HEK293 (cell line): ENCODE measurements around the gene TUBB3.

Experiments used
- KLF9 ChIP-seq: fragments of 450-650 bp; formaldehyde crosslinking; IDR thresholded peaks from 2 replicates; pipeline ENCODE4 v1.5.1; 2016; ENCODE audit warnings: missing biosample characterization, missing genetic modification characterization, low read depth
- OSR2 ChIP-seq: fragments of 450-650 bp; formaldehyde crosslinking; IDR thresholded peaks from 2 replicates; pipeline ENCODE4 v1.5.1; 2016; ENCODE audit warnings: missing biosample characterization, missing genetic modification characterization
- PRDM10 ChIP-seq: fragments of 450-650 bp; formaldehyde crosslinking; IDR thresholded peaks from 2 replicates; pipeline ENCODE4 v1.5.1; 2016; ENCODE audit warnings: missing biosample characterization, missing genetic modification characterization
- ZBTB7A ChIP-seq: fragments of 450-650 bp; formaldehyde crosslinking; IDR thresholded peaks from 2 replicates; pipeline ENCODE4 v1.5.1; 2016; ENCODE audit warnings: low read depth, missing biosample characterization, missing genetic modification characterization
- ZFHX2 ChIP-seq: fragments of 450-650 bp; formaldehyde crosslinking; conservative IDR thresholded peaks from 2 replicates; pipeline ENCODE4 v1.5.1; 2016; ENCODE audit warnings: missing biosample characterization, missing genetic modification characterization
- ZNF24 ChIP-seq: fragments of 450-650 bp; formaldehyde crosslinking; IDR thresholded peaks from 2 replicates; pipeline ENCODE4 v1.5.1; 2016; ENCODE audit warnings: missing biosample characterization, missing genetic modification characterization
- ZNF433 ChIP-seq: fragments of 450-650 bp; formaldehyde crosslinking; IDR thresholded peaks from 2 replicates; pipeline ENCODE4 v1.5.1; 2016; ENCODE audit warnings: missing biosample characterization, missing genetic modification characterization, low read depth
- ZNF530 ChIP-seq: fragments of 450-650 bp; formaldehyde crosslinking; IDR thresholded peaks from 2 replicates; pipeline ENCODE4 v1.5.1; 2016; ENCODE audit warnings: low read depth, missing biosample characterization, missing genetic modification characterization
- ZXDB ChIP-seq: fragments of 450-650 bp; formaldehyde crosslinking; IDR thresholded peaks from 2 replicates; pipeline ENCODE4 v1.5.1; 2016; ENCODE audit warnings: missing biosample characterization, missing genetic modification characterization
- TF ChIP-seq, protein P1 (sequence below): fragments of 450-650 bp; formaldehyde crosslinking; IDR thresholded peaks from 2 replicates; pipeline ENCODE4 v1.5.1; 2016; ENCODE audit warnings: missing biosample characterization, missing genetic modification characterization
- TF ChIP-seq, protein P2 (sequence below): fragments of 450-650 bp; formaldehyde crosslinking; IDR thresholded peaks from 2 replicates; pipeline ENCODE4 v1.5.1; 2016; ENCODE audit warnings: missing biosample characterization, missing genetic modification characterization
- TF ChIP-seq, protein P3 (sequence below): fragments of 450-650 bp; formaldehyde crosslinking; IDR thresholded peaks from 2 replicates; pipeline ENCODE4 v1.5.1; 2016; ENCODE audit warnings: missing biosample characterization, missing genetic modification characterization
- TF ChIP-seq, protein P4 (sequence below): fragments of 450-650 bp; formaldehyde crosslinking; IDR thresholded peaks from 2 replicates; pipeline ENCODE4 v1.5.1; 2016; ENCODE audit warnings: missing biosample characterization, missing genetic modification characterization

Gene TUBB3

DNA sequence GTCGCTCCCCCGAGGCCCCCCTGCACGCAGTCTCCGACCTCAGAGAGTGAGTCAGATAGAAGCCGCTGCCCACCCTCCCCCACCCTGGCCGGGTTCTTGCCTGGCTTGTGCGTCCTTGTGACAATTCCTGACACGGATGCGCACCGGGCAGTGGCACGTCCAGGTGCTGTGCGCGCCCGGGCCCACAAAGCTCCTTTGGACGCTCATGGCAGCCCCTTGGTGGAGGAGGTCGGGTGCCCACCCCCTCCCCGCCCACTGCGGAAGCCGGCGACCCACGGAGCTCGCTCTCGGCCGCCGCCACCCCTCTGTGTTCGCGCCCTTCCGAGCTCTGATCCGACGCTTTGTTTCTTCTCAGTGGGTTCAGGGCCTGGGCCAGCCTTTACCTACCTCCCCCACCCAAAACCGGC is 662 bp upstream of the TUBB3 start (continued):
- TF ChIP-seq ZNF530 (tag by site-specific recombination) (no peak), ZBTB7A (tag by site-specific recombination) (no peak), ZNF433 (tag by site-specific recombination) (no peak), ZFHX2 (peak; percentile 72), OSR2 (tag by site-specific recombination) (no peak), PRDM10 (tag by site-specific recombination) (0 out of 2 replicates have a peak, but pooled peaks have one; percentile 30), ZNF24 (tag by site-specific recombination) (no peak), ZXDB (tag by site-specific recombination) (0 out of 2 replicates have a peak, but pooled peaks have one; percentile 51), KLF9 (tag by site-specific recombination) (peak; percentile 62; the same call in 1 of the 2 replicates)
- TF ChIP-seq, protein P1, sequence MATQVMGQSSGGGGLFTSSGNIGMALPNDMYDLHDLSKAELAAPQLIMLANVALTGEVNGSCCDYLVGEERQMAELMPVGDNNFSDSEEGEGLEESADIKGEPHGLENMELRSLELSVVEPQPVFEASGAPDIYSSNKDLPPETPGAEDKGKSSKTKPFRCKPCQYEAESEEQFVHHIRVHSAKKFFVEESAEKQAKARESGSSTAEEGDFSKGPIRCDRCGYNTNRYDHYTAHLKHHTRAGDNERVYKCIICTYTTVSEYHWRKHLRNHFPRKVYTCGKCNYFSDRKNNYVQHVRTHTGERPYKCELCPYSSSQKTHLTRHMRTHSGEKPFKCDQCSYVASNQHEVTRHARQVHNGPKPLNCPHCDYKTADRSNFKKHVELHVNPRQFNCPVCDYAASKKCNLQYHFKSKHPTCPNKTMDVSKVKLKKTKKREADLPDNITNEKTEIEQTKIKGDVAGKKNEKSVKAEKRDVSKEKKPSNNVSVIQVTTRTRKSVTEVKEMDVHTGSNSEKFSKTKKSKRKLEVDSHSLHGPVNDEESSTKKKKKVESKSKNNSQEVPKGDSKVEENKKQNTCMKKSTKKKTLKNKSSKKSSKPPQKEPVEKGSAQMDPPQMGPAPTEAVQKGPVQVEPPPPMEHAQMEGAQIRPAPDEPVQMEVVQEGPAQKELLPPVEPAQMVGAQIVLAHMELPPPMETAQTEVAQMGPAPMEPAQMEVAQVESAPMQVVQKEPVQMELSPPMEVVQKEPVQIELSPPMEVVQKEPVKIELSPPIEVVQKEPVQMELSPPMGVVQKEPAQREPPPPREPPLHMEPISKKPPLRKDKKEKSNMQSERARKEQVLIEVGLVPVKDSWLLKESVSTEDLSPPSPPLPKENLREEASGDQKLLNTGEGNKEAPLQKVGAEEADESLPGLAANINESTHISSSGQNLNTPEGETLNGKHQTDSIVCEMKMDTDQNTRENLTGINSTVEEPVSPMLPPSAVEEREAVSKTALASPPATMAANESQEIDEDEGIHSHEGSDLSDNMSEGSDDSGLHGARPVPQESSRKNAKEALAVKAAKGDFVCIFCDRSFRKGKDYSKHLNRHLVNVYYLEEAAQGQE (tag by site-specific recombination): no peak
- TF ChIP-seq, protein P2, sequence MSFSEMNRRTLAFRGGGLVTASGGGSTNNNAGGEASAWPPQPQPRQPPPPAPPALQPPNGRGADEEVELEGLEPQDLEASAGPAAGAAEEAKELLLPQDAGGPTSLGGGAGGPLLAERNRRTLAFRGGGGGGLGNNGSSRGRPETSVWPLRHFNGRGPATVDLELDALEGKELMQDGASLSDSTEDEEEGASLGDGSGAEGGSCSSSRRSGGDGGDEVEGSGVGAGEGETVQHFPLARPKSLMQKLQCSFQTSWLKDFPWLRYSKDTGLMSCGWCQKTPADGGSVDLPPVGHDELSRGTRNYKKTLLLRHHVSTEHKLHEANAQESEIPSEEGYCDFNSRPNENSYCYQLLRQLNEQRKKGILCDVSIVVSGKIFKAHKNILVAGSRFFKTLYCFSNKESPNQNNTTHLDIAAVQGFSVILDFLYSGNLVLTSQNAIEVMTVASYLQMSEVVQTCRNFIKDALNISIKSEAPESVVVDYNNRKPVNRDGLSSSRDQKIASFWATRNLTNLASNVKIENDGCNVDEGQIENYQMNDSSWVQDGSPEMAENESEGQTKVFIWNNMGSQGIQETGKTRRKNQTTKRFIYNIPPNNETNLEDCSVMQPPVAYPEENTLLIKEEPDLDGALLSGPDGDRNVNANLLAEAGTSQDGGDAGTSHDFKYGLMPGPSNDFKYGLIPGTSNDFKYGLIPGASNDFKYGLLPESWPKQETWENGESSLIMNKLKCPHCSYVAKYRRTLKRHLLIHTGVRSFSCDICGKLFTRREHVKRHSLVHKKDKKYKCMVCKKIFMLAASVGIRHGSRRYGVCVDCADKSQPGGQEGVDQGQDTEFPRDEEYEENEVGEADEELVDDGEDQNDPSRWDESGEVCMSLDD (tag by site-specific recombination): no peak
- TF ChIP-seq, protein P3, sequence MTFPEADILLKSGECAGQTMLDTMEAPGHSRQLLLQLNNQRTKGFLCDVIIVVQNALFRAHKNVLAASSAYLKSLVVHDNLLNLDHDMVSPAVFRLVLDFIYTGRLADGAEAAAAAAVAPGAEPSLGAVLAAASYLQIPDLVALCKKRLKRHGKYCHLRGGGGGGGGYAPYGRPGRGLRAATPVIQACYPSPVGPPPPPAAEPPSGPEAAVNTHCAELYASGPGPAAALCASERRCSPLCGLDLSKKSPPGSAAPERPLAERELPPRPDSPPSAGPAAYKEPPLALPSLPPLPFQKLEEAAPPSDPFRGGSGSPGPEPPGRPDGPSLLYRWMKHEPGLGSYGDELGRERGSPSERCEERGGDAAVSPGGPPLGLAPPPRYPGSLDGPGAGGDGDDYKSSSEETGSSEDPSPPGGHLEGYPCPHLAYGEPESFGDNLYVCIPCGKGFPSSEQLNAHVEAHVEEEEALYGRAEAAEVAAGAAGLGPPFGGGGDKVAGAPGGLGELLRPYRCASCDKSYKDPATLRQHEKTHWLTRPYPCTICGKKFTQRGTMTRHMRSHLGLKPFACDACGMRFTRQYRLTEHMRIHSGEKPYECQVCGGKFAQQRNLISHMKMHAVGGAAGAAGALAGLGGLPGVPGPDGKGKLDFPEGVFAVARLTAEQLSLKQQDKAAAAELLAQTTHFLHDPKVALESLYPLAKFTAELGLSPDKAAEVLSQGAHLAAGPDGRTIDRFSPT (tag by site-specific recombination): peak; percentile 43; the same call in 1 of the 2 replicates
- TF ChIP-seq, protein P4, sequence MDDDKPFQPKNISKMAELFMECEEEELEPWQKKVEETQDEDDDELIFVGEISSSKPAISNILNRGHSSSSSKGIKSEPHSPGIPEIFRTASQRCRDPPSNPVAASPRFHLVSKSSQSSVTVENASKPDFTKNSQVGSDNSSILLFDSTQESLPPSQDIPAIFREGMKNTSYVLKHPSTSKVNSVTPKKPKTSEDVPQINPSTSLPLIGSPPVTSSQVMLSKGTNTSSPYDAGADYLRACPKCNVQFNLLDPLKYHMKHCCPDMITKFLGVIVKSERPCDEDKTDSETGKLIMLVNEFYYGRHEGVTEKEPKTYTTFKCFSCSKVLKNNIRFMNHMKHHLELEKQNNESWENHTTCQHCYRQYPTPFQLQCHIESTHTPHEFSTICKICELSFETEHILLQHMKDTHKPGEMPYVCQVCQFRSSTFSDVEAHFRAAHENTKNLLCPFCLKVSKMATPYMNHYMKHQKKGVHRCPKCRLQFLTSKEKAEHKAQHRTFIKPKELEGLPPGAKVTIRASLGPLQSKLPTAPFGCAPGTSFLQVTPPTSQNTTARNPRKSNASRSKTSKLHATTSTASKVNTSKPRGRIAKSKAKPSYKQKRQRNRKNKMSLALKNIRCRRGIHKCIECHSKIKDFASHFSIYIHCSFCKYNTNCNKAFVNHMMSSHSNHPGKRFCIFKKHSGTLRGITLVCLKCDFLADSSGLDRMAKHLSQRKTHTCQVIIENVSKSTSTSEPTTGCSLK (tag by site-specific recombination): no peak
